ENCODE results near the gene XIRP1. TPM values are rescaled to one million over a fixed set of nuclear protein-coding genes. Genes with fewer than 3 reads are reported as not detected.

Gene XIRP1
- total and polyA plus RNA-seq, 2 donors (not counting 1 experiment from before 2014, with no cell fraction given), result not detected

DNA sequence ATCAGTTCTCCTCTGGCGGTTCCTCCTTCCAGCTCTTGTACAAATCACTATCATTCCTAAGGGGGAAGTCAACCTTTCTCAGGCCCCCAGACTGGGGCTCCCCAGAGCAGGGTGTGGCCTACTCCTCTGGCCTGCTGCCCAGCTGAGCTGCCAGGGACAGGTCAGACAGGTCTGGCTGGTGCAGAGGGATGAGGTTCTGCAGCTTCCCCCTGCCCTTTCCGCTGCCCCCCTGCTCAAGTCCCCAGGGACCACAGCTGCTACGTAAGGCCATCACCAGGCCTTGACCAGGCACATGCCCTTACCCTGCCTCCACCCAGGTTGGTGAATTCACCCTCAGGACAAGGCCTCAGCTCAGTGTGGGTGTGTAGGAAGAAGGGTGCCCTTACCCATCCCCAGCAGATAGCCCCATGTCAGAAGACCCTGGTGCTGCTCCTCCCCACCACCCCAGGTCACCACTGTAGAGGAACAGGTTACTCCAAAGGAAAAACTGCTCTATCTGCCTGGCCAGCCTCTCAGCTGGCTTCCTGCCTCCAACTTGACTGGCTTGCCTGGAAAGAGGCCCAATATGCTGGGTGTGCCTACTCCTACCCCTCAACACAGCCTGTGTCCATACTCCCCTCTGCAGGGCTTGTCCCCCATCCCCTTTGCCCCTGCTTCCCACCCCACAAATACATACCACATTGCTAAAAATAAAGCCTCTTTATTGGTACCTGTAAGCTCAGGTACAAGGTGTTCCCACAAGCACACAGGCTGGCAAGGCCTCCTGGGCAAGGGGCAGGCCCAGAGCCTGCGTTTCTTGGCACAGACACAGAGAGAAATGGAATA is 51.0 kb downstream of the XIRP1 start:
- H3K4me3 ChIP-seq (ENCODE audit: control extremely low read depth in 1 of 5, extremely low read depth in 1 of 5, insufficient read depth in 1 of 5, low read depth in 2 of 5, low read length in 4 of 5), result no peak overlapping the region
- H3K4me3 Mint-ChIP-seq, result peak overlapping the region; percentile 44
- H3K4me1 Mint-ChIP-seq, result peaks cover 43% of the 10 kb centered on the region
- ChIA-PET CTCF (interaction anchor here (1.2 to 2.3 kb wide), 4 partner anchors 9 to 146 kb away, joined by 4 to 13 read pairs (median 4); no protein-coding TSS in a partner anchor), POLR2A (interaction anchor here (0.9 to 1.5 kb wide), 2 partner anchors 10 to 33 kb away, joined by 3 to 4 read pairs; partner anchors contain the start of gene TTC21A)
- peaks cover 29 to 33% of the 10 kb centered on the region in 2 donors for H3K4me1 ChIP-seq (ENCODE audit: control insufficient read depth in 2 of 2, insufficient read depth in 2 of 2, low read length in 2 of 2)
- no peak overlapping the region for H3K9ac ChIP-seq (ENCODE audit: low read length)
- no peaks in the 10 kb centered on the region for H3K9me3 Mint-ChIP-seq (ENCODE audit: insufficient read depth)
- ATAC-seq (ENCODE audit: low read depth) (peak; percentile 44), DNase-seq (peak; percentile 41)
- no peaks in the 10 kb centered on the region for H3K9me3 ChIP-seq (ENCODE audit: control extremely low read depth in 1 of 3, control insufficient read depth in 2 of 3, insufficient read depth in 1 of 3, low read length in 2 of 3)
- no peaks in the 10 kb centered on the region for H3K27me3 Mint-ChIP-seq
- peak overlapping the region; percentile 52 to 62 for H3K27ac ChIP-seq (ENCODE audit: low read length in 2 of 2)
- TF ChIP-seq, protein P1, sequence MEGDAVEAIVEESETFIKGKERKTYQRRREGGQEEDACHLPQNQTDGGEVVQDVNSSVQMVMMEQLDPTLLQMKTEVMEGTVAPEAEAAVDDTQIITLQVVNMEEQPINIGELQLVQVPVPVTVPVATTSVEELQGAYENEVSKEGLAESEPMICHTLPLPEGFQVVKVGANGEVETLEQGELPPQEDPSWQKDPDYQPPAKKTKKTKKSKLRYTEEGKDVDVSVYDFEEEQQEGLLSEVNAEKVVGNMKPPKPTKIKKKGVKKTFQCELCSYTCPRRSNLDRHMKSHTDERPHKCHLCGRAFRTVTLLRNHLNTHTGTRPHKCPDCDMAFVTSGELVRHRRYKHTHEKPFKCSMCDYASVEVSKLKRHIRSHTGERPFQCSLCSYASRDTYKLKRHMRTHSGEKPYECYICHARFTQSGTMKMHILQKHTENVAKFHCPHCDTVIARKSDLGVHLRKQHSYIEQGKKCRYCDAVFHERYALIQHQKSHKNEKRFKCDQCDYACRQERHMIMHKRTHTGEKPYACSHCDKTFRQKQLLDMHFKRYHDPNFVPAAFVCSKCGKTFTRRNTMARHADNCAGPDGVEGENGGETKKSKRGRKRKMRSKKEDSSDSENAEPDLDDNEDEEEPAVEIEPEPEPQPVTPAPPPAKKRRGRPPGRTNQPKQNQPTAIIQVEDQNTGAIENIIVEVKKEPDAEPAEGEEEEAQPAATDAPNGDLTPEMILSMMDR (IDR thresholded peaks at IDR 0.05), result no peak
- no peak for TF ChIP-seq EZH2 (IDR thresholded peaks at IDR 0.05; ENCODE audit: borderline replicate concordance, insufficient read depth, low read depth, low read length, poor library complexity, severe bottlenecking)
- peak overlapping the region; percentile 40 for H3K4me2 ChIP-seq (replicated peaks; ENCODE audit: low read depth, low read length, poor library complexity, severe bottlenecking)
- H2AFZ ChIP-seq (ENCODE audit: insufficient read depth, low read depth, low read length, poor library complexity, severe bottlenecking), result no peak overlapping the region
- H3K27me3 ChIP-seq (replicated peaks in 1 of 4; ENCODE audit: control extremely low read depth in 1 of 4, control insufficient read depth in 3 of 4, insufficient read depth in 4 of 4, low read length in 3 of 4), result no peaks in the 10 kb centered on the region
- WGBS (ENCODE audit: insufficient coverage), result 58% methylated on average over 2 of the region's 4 CpGs
- H3K27ac Mint-ChIP-seq, result peak overlapping the region; percentile 86
- peaks cover 2 to 75% of the 10 kb centered on the region in 2 experiments for H3K36me3 ChIP-seq (replicated peaks in 1 of 2; ENCODE audit: control extremely low read depth in 1 of 2, control insufficient read depth in 1 of 2, extremely low read depth in 1 of 2, insufficient read depth in 2 of 2, low read length in 1 of 2)
- intact Hi-C loops (cut with micrococcal nuclease), result no loop called here
- peaks cover 46% of the 10 kb centered on the region for H3K79me2 ChIP-seq (ENCODE audit: control insufficient read depth, insufficient read depth, low read length)
- H4K20me1 ChIP-seq (ENCODE audit: control insufficient read depth, insufficient read depth, low read length, poor library complexity, severe bottlenecking), result peaks cover 59% of the 10 kb centered on the region
